Liver (tissue), 3 donors: Measurements from ENCODE around the gene ACSF2.
A peak's percentile ranks its signal among the peaks of the same experiment; 100 is the strongest.
"Not testable (repeated sequence)": the region's sequence is repeated elsewhere in the genome, so short reads cannot be mapped to it uniquely, and the experiment has no call there.

ENCODE experiments used
- ATF3 ChIP-seq: IDR thresholded peaks from 2 replicates; pipeline ENCODE4 v1.6.1; 2016; ENCODE audit warnings: antibody characterized with exemption
- CTCF ChIP-seq: fragments of 150-350 bp; IDR thresholded peaks from 2 replicates; pipeline ENCODE4 v1.5.1; 2017; ENCODE audit warnings: improper control_type of control experiment, low read depth, low read length; ENCODE audit not compliant: missing input control
- FOXA1 ChIP-seq: IDR thresholded peaks from 2 replicates; pipeline ENCODE4 v1.6.1; 2016; ENCODE audit warnings: antibody characterized with exemption
- JUND ChIP-seq, 2 donors: IDR thresholded peaks; 2 replicates each; pipeline ENCODE4 v1.6.1; 2016; ENCODE audit warnings: antibody characterized with exemption in 2 of 2
- MAX ChIP-seq: IDR thresholded peaks from 2 replicates; pipeline ENCODE4 v1.6.1; 2016; ENCODE audit warnings: antibody characterized with exemption
- RAD21 ChIP-seq, 2 donors: IDR thresholded peaks; 2 replicates each; pipeline ENCODE4 v1.6.1; 2016; ENCODE audit warnings: antibody characterized with exemption in 2 of 2, mild to moderate bottlenecking in 2 of 2
- SP1 ChIP-seq: IDR thresholded peaks from 2 replicates; pipeline ENCODE4 v1.6.1; 2018; ENCODE audit warnings: antibody characterized with exemption, mild to moderate bottlenecking
- donor health status: healthy.
- donor health status: healthy.

- not testable (repeated sequence) for TF ChIP-seq CTCF, ATF3, MAX, FOXA1
- peak; percentile 17 to 51 for TF ChIP-seq JUND (IDR thresholded peaks at IDR 0.05)
- peak; percentile 36 to 46 for TF ChIP-seq RAD21 (IDR thresholded peaks at IDR 0.05)
- peak; percentile 83 for TF ChIP-seq SP1
Observed at GRCh38 chr17:50475775-50476544, 49.9 kb downstream of the ACSF2 start.
